K562 (cell line): ENCODE measurements around the gene BSPRY.

Experiments
- RFX5 ChIP-seq: IDR thresholded peaks from 2 replicates; pipeline ENCODE4 v1.6.1; 2011; ENCODE audit warnings: low read depth, mild to moderate bottlenecking, improper control_type of control experiment, low read length
- TRIM28 ChIP-seq: fragments of 450-650 bp; IDR thresholded peaks from 2 replicates; pipeline ENCODE4 v1.6.1; 2017

- TF ChIP-seq TRIM28 (no peak), RFX5 (no peak)
Observed at GRCh38 chr9:113373256-113373655, 23.9 kb downstream of the BSPRY start.
